B cell (primary cell): ENCODE results near the gene ELK1.

Experiments used
- EZH2 ChIP-seq: IDR thresholded peaks from 2 replicates; pipeline ENCODE4 v1.6.1; 2012; ENCODE audit warnings: borderline replicate concordance, low read depth, mild to moderate bottlenecking, moderate library complexity, low read length; ENCODE audit not compliant: insufficient read depth, poor library complexity, severe bottlenecking
- TF ChIP-seq, protein P1 (sequence below): fragments of 200-600 bp; IDR thresholded peaks from one replicate; pipeline ENCODE4 v1.8.0; 2022; ENCODE audit warnings: antibody characterized with exemption, mild to moderate bottlenecking

DNA sequence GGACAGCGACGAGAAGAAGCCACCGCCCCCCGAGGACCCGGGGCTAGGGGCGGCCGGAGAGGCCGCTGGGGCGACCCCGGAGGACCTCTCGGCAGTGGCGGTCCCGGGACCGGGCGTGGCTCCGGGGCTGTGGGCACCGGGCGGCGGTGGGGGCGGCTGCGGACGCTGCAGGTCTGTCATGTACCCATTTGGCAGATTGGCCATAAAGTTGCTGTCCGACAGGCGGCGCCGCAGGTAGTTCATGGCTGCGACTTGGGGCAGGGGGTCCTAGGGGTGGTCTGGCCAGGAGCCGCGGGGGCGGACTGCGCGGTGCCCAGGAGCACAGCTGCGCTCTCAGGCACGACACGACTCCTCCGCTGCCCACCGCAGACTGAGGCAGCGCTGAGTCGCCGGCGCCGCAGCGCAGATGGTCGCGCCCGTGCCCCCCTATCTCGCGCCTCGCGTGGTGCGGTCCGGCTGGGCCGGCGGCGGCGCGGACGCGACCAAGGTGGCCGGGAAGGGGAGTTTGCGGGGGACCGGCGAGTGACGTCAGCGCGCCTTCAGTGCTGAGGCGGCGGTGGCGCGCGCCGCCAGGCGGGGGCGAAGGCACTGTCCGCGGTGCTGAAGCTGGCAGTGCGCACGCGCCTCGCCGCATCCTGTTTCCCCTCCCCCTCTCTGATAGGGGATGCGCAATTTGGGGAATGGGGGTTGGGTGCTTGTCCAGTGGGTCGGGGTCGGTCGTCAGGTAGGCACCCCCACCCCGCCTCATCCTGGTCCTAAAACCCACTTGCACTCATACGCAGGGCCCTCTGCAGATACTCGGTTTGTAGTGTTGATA lies 30.7 kb downstream of the ELK1 start, which contains the start of gene SYN1:
- TF ChIP-seq, protein P1, sequence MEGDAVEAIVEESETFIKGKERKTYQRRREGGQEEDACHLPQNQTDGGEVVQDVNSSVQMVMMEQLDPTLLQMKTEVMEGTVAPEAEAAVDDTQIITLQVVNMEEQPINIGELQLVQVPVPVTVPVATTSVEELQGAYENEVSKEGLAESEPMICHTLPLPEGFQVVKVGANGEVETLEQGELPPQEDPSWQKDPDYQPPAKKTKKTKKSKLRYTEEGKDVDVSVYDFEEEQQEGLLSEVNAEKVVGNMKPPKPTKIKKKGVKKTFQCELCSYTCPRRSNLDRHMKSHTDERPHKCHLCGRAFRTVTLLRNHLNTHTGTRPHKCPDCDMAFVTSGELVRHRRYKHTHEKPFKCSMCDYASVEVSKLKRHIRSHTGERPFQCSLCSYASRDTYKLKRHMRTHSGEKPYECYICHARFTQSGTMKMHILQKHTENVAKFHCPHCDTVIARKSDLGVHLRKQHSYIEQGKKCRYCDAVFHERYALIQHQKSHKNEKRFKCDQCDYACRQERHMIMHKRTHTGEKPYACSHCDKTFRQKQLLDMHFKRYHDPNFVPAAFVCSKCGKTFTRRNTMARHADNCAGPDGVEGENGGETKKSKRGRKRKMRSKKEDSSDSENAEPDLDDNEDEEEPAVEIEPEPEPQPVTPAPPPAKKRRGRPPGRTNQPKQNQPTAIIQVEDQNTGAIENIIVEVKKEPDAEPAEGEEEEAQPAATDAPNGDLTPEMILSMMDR: peak; percentile 6
- TF ChIP-seq EZH2: no peak
